ENCODE measurements around the gene CAP1. TPM values are rescaled to one million over a fixed set of nuclear protein-coding genes. Genes with fewer than 3 reads are reported as not detected.

The CAP1 gene
- polyA plus RNA-seq, 1 donor from 2014 or later = 162 TPM

GRCh38 chr1:40053138-40053887, 12.8 kb downstream of the CAP1 start:
- Histone ChIP-seq H3K9ac (ENCODE audit: low read length) (no peak overlapping the region), H3F3A (ENCODE audit: insufficient read depth, low read length, poor library complexity, severe bottlenecking) (no peaks in the 10 kb centered on the region), H3K79me2 (replicated peaks; ENCODE audit: insufficient read depth, low read length) (peaks cover 27% of the 10 kb centered on the region), H4K20me1 (ENCODE audit: insufficient read depth) (no peaks in the 10 kb centered on the region), H3K9me2 (ENCODE audit: insufficient read depth, low read length) (no peaks in the 10 kb centered on the region), H3K4me2 (ENCODE audit: low read length) (no peak overlapping the region), H3K4me3 (ENCODE audit: low read length) (no peak overlapping the region), H3K9me3 (ENCODE audit: low read length) (no peaks in the 10 kb centered on the region), H3K36me3 (ENCODE audit: insufficient read depth, low read length) (no peaks in the 10 kb centered on the region), H3K27ac (ENCODE audit: low read length) (no peak overlapping the region), H3K27me3 (ENCODE audit: insufficient read depth, low read depth, low read length) (no peaks in the 10 kb centered on the region), H2AFZ (ENCODE audit: low read depth, low read length) (no peak overlapping the region)
- TF ChIP-seq MXI1 (conservative IDR thresholded peaks at IDR 0.05; ENCODE audit: poor library complexity, severe bottlenecking) (no peak), CTCF (IDR thresholded peaks at IDR 0.05; ENCODE audit: poor library complexity, severe bottlenecking) (no peak), POLR2AphosphoS5 (IDR thresholded peaks at IDR 0.05) (no peak)

GRCh38 chr1:40056519-40057309, 16.2 kb downstream of the CAP1 start:
- no peak overlapping the region for H3K4me2 ChIP-seq (ENCODE audit: low read length)
- peaks cover 12% of the 10 kb centered on the region for H3K79me2 ChIP-seq (replicated peaks; ENCODE audit: insufficient read depth, low read length)
- H2AFZ ChIP-seq (ENCODE audit: low read depth, low read length) = no peak overlapping the region
- H3K4me3 ChIP-seq (ENCODE audit: low read length) = peak overlapping the region; percentile 9
- H3K9me3 ChIP-seq (ENCODE audit: low read length) = no peaks in the 10 kb centered on the region
- H3K36me3 ChIP-seq (ENCODE audit: insufficient read depth, low read length) = peaks cover 7% of the 10 kb centered on the region
- no peak overlapping the region for H3K27ac ChIP-seq (ENCODE audit: low read length)
- H3K9ac ChIP-seq (ENCODE audit: low read length) = no peak overlapping the region
- no peaks in the 10 kb centered on the region for H3F3A ChIP-seq (ENCODE audit: insufficient read depth, low read length, poor library complexity, severe bottlenecking)
- no peaks in the 10 kb centered on the region for H4K20me1 ChIP-seq (ENCODE audit: insufficient read depth)
- no peaks in the 10 kb centered on the region for H3K9me2 ChIP-seq (ENCODE audit: insufficient read depth, low read length)
- TF ChIP-seq POLR2AphosphoS5 (IDR thresholded peaks at IDR 0.05) = no peak
- no peak for TF ChIP-seq REST (IDR thresholded peaks at IDR 0.05; ENCODE audit: borderline replicate concordance)
- TF ChIP-seq RAD21 (conservative IDR thresholded peaks at IDR 0.05) = no peak
- no peak for TF ChIP-seq SMC3 (conservative IDR thresholded peaks at IDR 0.05; ENCODE audit: poor library complexity)
- TF ChIP-seq MXI1 (conservative IDR thresholded peaks at IDR 0.05; ENCODE audit: poor library complexity, severe bottlenecking) = no peak
- no peak for TF ChIP-seq TAF1 (IDR thresholded peaks at IDR 0.05; ENCODE audit: low read depth)
- no peak for TF ChIP-seq EZH2 (IDR thresholded peaks at IDR 0.05; ENCODE audit: borderline replicate concordance, insufficient read depth, low read length, poor library complexity, severe bottlenecking)
- TF ChIP-seq CTCF (IDR thresholded peaks at IDR 0.05; ENCODE audit: poor library complexity, severe bottlenecking) = no peak
- TF ChIP-seq EP300 (conservative IDR thresholded peaks at IDR 0.05; ENCODE audit: poor library complexity, severe bottlenecking) = no peak
- no peaks in the 10 kb centered on the region for H3K27me3 ChIP-seq (ENCODE audit: insufficient read depth, low read depth, low read length)

Data from neural cell (in vitro differentiated cells).